Neural cell (in vitro differentiated cells): ENCODE results near the gene SLC18A2. TPM values are rescaled to one million over a fixed set of nuclear protein-coding genes. Genes with fewer than 3 reads are reported as not detected.

Experiments used
- H2AFZ ChIP-seq: fragments of 200-600, 300-800 bp; sonication (generic), shearing (Covaris generic); 2 replicates; pipeline ENCODE4 v1.6.0; 2014; ENCODE audit warnings: low read depth, mild to moderate bottlenecking, antibody characterized with exemption, low read length, moderate library complexity
- H3F3A ChIP-seq: fragments of 200-600 bp; shearing (Covaris generic); 2 replicates; pipeline ENCODE4 v1.6.1; 2016; ENCODE audit warnings: mild to moderate bottlenecking, moderate library complexity, mixed read lengths, antibody characterized with exemption, low read length; ENCODE audit not compliant: insufficient read depth, poor library complexity, severe bottlenecking
- H3K27ac ChIP-seq: fragments of 200-600, 300-800 bp; sonication (generic), shearing (Covaris generic); 2 replicates; pipeline ENCODE4 v1.5.1; 2014; ENCODE audit warnings: mild to moderate bottlenecking, low read length, moderate library complexity
- H3K27me3 ChIP-seq: fragments of 300-800, 200-600 bp; sonication (generic), shearing (Covaris generic); 2 replicates; pipeline ENCODE4 v1.6.0; 2014; ENCODE audit warnings: mild to moderate bottlenecking, low read depth, low read length, moderate library complexity; ENCODE audit not compliant: insufficient read depth
- H3K36me3 ChIP-seq: fragments of 300-800, 200-600 bp; sonication (generic), shearing (Covaris generic); 2 replicates; pipeline ENCODE4 v1.5.1; 2014; ENCODE audit warnings: mild to moderate bottlenecking, antibody characterized with exemption, low read length, moderate library complexity; ENCODE audit not compliant: insufficient read depth
- H3K4me2 ChIP-seq: fragments of 300-800, 200-600 bp; sonication (generic), shearing (Covaris generic); 2 replicates; pipeline ENCODE4 v1.6.0; 2014; ENCODE audit warnings: mild to moderate bottlenecking, low read length
- H3K4me3 ChIP-seq: fragments of 300-800, 200-600 bp; sonication (generic), shearing (Covaris generic); 2 replicates; pipeline ENCODE4 v1.5.1; 2014; ENCODE audit warnings: mild to moderate bottlenecking, low read length, moderate library complexity
- H3K79me2 ChIP-seq: fragments of 200-600 bp; shearing (Covaris generic); replicated peaks from 2 replicates; pipeline ENCODE4 v1.6.0; 2014; ENCODE audit warnings: mild to moderate bottlenecking, low read length, moderate library complexity; ENCODE audit not compliant: insufficient read depth
- H3K9ac ChIP-seq: fragments of 300-800, 200-600 bp; sonication (generic), shearing (Covaris generic); 2 replicates; pipeline ENCODE4 v1.6.1; 2016; ENCODE audit warnings: mild to moderate bottlenecking, low read length, mixed read lengths
- H3K9me2 ChIP-seq: fragments of 200-600 bp; shearing (Covaris generic); 2 replicates; pipeline ENCODE4 v1.6.1; 2016; ENCODE audit warnings: mild to moderate bottlenecking, low read length, mixed read lengths; ENCODE audit not compliant: insufficient read depth
- H3K9me3 ChIP-seq: fragments of 200-600, 300-800 bp; sonication (generic), shearing (Covaris generic); 2 replicates; pipeline ENCODE4 v1.6.1; 2016; ENCODE audit warnings: mild to moderate bottlenecking, mixed run types, low read length, moderate library complexity, mixed read lengths
- H4K20me1 ChIP-seq: fragments of 200-600 bp; shearing (Covaris generic); 2 replicates; pipeline ENCODE4 v1.6.1; 2016; ENCODE audit warnings: mild to moderate bottlenecking, mixed run types; ENCODE audit not compliant: insufficient read depth
- EP300 ChIP-seq: fragments of 450-650 bp; conservative IDR thresholded peaks from 2 replicates; pipeline ENCODE4 v1.6.1; 2014; ENCODE audit warnings: antibody characterized with exemption, mild to moderate bottlenecking, moderate library complexity; ENCODE audit not compliant: poor library complexity, severe bottlenecking
- EZH2 ChIP-seq: fragments of 200-600, 300-800 bp; shearing (Covaris generic), sonication (generic); IDR thresholded peaks from 2 replicates; pipeline ENCODE4 v1.6.1; 2014; ENCODE audit warnings: antibody characterized with exemption, low read length, borderline replicate concordance, mild to moderate bottlenecking; ENCODE audit not compliant: insufficient read depth, poor library complexity, severe bottlenecking
- POLR2AphosphoS5 ChIP-seq: IDR thresholded peaks from 2 replicates; pipeline ENCODE4 v1.6.1; 2012
- TAF1 ChIP-seq: IDR thresholded peaks from 2 replicates; pipeline ENCODE4 v1.6.1; 2012; ENCODE audit warnings: low read depth
- polyA plus RNA-seq: library from polyadenylated mRNA; depleted of rRNA; stranded (reverse); fragments of >200 nt; gene quantifications from 2 replicates; pipeline ENCODE4 v1.2.3, GENCODE V29; 2014
- TF ChIP-seq, protein P1 (sequence below): IDR thresholded peaks from 2 replicates; pipeline ENCODE4 v1.6.1; 2012; ENCODE audit warnings: borderline replicate concordance
- TF ChIP-seq, protein P2 (sequence below): fragments of 450-650 bp; IDR thresholded peaks from 2 replicates; pipeline ENCODE4 v1.5.1; 2014; ENCODE audit warnings: antibody characterized with exemption, mild to moderate bottlenecking, moderate library complexity; ENCODE audit not compliant: poor library complexity, severe bottlenecking

The SLC18A2 gene
- polyA plus RNA-seq, 1 donor from 2014 or later = 0.05 TPM

DNA sequence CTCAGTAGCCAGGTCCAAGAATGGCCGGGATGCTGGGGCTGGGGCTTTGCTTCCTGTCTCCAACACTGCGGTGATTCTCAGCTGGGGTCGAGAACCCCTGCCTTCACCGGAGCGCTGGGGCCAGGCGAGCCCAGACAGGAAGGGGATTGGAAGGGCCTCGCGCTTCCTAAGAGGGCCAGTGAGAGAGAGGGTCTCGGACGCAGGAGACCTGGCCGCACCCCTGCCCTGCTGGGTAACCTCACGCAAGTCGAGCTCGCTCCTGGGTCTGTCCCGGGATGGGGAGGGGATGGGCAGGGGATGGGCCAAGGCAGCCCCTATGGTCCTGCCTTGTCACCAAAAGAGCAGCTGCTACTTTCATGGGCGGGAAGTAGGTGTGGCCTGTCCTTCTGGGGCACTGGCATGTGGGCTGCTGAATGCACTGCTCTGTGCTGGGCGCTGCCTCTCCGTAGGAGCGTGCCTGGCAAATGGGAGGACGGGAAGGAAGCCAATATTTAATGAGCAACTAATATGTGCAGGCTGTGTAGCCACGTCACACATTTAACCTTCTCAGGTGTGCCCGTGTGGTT, 23.6 kb upstream of the SLC18A2 start:
- peak overlapping the region; percentile 49 for H3K9ac ChIP-seq
- no peaks in the 10 kb centered on the region for H3K36me3 ChIP-seq
- H3K27me3 ChIP-seq = peaks cover 26% of the 10 kb centered on the region
- no peak overlapping the region for H3K4me2 ChIP-seq
- H3K4me3 ChIP-seq = peak overlapping the region; percentile 69
- no peaks in the 10 kb centered on the region for H3K79me2 ChIP-seq
- H3K27ac ChIP-seq = no peak overlapping the region
- H4K20me1 ChIP-seq = no peaks in the 10 kb centered on the region
- TF ChIP-seq EZH2 = no peak
- TF ChIP-seq, protein P1, sequence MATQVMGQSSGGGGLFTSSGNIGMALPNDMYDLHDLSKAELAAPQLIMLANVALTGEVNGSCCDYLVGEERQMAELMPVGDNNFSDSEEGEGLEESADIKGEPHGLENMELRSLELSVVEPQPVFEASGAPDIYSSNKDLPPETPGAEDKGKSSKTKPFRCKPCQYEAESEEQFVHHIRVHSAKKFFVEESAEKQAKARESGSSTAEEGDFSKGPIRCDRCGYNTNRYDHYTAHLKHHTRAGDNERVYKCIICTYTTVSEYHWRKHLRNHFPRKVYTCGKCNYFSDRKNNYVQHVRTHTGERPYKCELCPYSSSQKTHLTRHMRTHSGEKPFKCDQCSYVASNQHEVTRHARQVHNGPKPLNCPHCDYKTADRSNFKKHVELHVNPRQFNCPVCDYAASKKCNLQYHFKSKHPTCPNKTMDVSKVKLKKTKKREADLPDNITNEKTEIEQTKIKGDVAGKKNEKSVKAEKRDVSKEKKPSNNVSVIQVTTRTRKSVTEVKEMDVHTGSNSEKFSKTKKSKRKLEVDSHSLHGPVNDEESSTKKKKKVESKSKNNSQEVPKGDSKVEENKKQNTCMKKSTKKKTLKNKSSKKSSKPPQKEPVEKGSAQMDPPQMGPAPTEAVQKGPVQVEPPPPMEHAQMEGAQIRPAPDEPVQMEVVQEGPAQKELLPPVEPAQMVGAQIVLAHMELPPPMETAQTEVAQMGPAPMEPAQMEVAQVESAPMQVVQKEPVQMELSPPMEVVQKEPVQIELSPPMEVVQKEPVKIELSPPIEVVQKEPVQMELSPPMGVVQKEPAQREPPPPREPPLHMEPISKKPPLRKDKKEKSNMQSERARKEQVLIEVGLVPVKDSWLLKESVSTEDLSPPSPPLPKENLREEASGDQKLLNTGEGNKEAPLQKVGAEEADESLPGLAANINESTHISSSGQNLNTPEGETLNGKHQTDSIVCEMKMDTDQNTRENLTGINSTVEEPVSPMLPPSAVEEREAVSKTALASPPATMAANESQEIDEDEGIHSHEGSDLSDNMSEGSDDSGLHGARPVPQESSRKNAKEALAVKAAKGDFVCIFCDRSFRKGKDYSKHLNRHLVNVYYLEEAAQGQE = no peak
- TF ChIP-seq, protein P2, sequence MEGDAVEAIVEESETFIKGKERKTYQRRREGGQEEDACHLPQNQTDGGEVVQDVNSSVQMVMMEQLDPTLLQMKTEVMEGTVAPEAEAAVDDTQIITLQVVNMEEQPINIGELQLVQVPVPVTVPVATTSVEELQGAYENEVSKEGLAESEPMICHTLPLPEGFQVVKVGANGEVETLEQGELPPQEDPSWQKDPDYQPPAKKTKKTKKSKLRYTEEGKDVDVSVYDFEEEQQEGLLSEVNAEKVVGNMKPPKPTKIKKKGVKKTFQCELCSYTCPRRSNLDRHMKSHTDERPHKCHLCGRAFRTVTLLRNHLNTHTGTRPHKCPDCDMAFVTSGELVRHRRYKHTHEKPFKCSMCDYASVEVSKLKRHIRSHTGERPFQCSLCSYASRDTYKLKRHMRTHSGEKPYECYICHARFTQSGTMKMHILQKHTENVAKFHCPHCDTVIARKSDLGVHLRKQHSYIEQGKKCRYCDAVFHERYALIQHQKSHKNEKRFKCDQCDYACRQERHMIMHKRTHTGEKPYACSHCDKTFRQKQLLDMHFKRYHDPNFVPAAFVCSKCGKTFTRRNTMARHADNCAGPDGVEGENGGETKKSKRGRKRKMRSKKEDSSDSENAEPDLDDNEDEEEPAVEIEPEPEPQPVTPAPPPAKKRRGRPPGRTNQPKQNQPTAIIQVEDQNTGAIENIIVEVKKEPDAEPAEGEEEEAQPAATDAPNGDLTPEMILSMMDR = no peak
- TF ChIP-seq TAF1 = no peak
- H2AFZ ChIP-seq = no peak overlapping the region
- peaks cover 3% of the 10 kb centered on the region for H3K9me3 ChIP-seq
- H3F3A ChIP-seq = no peaks in the 10 kb centered on the region
- H3K9me2 ChIP-seq = no peaks in the 10 kb centered on the region

DNA sequence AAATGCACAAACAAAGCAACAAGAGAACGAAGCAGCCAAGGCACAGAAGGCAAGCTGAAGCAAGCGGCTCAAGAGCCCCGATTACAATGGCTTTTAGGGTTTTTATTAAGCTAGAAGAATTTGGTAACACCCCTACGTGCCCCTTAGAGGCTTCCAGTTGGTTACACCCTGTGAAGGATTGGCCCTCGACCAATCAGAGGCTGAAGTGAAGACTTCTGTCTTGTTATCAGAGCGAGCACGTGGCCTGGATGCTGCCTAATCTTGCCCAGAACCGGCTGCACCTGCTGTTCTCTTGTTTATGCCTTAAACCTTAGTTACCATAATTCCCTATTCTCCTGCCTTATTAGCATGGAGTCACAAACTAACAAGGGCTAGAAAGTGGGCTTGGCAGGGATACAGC, 22.3 kb upstream of the SLC18A2 start:
- no peak overlapping the region for H2AFZ ChIP-seq
- peaks cover 26% of the 10 kb centered on the region for H3K27me3 ChIP-seq
- TF ChIP-seq POLR2AphosphoS5 (no peak), EZH2 (no peak), EP300 (no peak)
- TF ChIP-seq, protein P2 = no peak
- H3K79me2 ChIP-seq = no peaks in the 10 kb centered on the region
- H3K9me3 ChIP-seq = no peaks in the 10 kb centered on the region
- no peaks in the 10 kb centered on the region for H3K36me3 ChIP-seq
- H3K4me3 ChIP-seq = no peak overlapping the region
- no peak overlapping the region for H3K9ac ChIP-seq
- H3K9me2 ChIP-seq = no peaks in the 10 kb centered on the region
- no peak overlapping the region for H3K27ac ChIP-seq
- H4K20me1 ChIP-seq = no peaks in the 10 kb centered on the region
- no peaks in the 10 kb centered on the region for H3F3A ChIP-seq
- no peak overlapping the region for H3K4me2 ChIP-seq
